Measurements from ENCODE around the gene TMEM87B.

DNA sequence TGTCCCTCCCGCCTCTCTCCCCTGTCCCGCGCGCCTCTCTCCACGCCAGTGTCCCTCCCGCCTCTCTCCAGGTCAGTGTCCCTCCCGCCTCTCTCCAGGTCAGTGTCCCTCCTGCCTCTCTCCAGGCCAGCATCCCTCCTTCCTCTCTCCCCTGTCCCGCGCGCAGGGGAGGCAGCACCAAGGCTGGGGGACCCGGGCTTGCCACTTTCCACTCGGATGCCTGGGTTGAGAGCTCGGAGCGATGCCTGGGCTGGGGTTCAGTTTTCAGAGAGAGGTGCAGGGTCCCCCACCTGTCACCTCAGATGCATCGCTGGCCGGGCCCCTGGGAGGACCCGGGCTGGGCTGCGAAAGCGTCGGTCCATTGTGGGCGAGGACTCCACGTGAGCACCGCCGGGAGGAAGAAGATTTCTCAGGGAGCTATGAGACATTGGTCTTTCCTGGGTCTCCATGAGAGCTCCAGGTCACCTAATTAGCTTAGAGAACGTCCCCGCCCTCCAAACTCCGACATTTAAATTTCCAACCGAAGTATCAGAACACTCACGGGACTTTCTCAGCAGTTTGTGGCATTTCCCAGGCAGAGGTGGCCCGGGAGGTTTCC, 85.2 kb downstream of the TMEM87B start:
- TF ChIP-seq, protein P1, sequence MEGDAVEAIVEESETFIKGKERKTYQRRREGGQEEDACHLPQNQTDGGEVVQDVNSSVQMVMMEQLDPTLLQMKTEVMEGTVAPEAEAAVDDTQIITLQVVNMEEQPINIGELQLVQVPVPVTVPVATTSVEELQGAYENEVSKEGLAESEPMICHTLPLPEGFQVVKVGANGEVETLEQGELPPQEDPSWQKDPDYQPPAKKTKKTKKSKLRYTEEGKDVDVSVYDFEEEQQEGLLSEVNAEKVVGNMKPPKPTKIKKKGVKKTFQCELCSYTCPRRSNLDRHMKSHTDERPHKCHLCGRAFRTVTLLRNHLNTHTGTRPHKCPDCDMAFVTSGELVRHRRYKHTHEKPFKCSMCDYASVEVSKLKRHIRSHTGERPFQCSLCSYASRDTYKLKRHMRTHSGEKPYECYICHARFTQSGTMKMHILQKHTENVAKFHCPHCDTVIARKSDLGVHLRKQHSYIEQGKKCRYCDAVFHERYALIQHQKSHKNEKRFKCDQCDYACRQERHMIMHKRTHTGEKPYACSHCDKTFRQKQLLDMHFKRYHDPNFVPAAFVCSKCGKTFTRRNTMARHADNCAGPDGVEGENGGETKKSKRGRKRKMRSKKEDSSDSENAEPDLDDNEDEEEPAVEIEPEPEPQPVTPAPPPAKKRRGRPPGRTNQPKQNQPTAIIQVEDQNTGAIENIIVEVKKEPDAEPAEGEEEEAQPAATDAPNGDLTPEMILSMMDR (IDR thresholded peaks at IDR 0.05) = no peak
- no peak for TF ChIP-seq POLR2A (IDR thresholded peaks at IDR 0.05)

Data from transverse colon (tissue), 3 donors.